Activated naive CD4-positive, alpha-beta T cell treated with Interleukin-2 at 50 U/mL for 16 hours (primary cell): ENCODE results near the gene AFF3.

Experiments used
- DNase-seq: peaks from one replicate; pipeline ENCODE4 v3.0.0-alpha.2; 2020

The AFF3 gene

GRCh38 chr2:100041385-100041784 lies 101.0 kb downstream of the AFF3 start:
- no peak for DNase-seq

GRCh38 chr2:100040906-100041305 lies 101.5 kb downstream of the AFF3 start:
- no peak for DNase-seq

- DNase-seq: no peak
Observed at GRCh38 chr2:100039291-100039980, 103.0 kb downstream of the AFF3 start.

GRCh38 chr2:100038011-100038410 lies 104.4 kb downstream of the AFF3 start:
- no peak for DNase-seq

GRCh38 chr2:100036793-100037192 lies 105.6 kb downstream of the AFF3 start:
- no peak for DNase-seq

GRCh38 chr2:100036026-100036425 lies 106.4 kb downstream of the AFF3 start:
- no peak for DNase-seq

- no peak for DNase-seq
Observed at GRCh38 chr2:100034431-100034830, 108.0 kb downstream of the AFF3 start.

GRCh38 chr2:100033976-100034375 lies 108.4 kb downstream of the AFF3 start:
- DNase-seq: no peak

- DNase-seq: no peak
Observed at GRCh38 chr2:100031604-100032003, 110.8 kb downstream of the AFF3 start.

- no peak for DNase-seq
Observed at GRCh38 chr2:100029460-100029859, 112.9 kb downstream of the AFF3 start.

GRCh38 chr2:100021791-100022340 lies 120.5 kb downstream of the AFF3 start:
- DNase-seq: no peak

- DNase-seq: no peak
Observed at GRCh38 chr2:100019499-100019898, 122.9 kb downstream of the AFF3 start.

- no peak for DNase-seq
Observed at GRCh38 chr2:100018341-100019193, 123.8 kb downstream of the AFF3 start.

GRCh38 chr2:100017633-100018032 lies 124.8 kb downstream of the AFF3 start:
- no peak for DNase-seq

GRCh38 chr2:100016756-100017155 lies 125.6 kb downstream of the AFF3 start:
- no peak for DNase-seq

- DNase-seq: no peak
Observed at GRCh38 chr2:100015849-100016248, 126.5 kb downstream of the AFF3 start.

GRCh38 chr2:100013892-100014677 lies 128.3 kb downstream of the AFF3 start:
- no peak for DNase-seq

- no peak for DNase-seq
Observed at GRCh38 chr2:100012561-100012960, 129.8 kb downstream of the AFF3 start.

GRCh38 chr2:100011272-100011731 lies 131.1 kb downstream of the AFF3 start:
- DNase-seq: no peak

- no peak for DNase-seq
Observed at GRCh38 chr2:100010606-100011005, 131.8 kb downstream of the AFF3 start.

- no peak for DNase-seq
Observed at GRCh38 chr2:100009743-100010142, 132.6 kb downstream of the AFF3 start.

GRCh38 chr2:100008956-100009355 lies 133.4 kb downstream of the AFF3 start:
- DNase-seq: no peak

- DNase-seq: no peak
Observed at GRCh38 chr2:100006516-100006915, 135.9 kb downstream of the AFF3 start.
